ENCODE results near the gene EFCC1.
A peak's percentile ranks its signal among the peaks of the same experiment; 100 is the strongest.

Gene EFCC1, protein sequence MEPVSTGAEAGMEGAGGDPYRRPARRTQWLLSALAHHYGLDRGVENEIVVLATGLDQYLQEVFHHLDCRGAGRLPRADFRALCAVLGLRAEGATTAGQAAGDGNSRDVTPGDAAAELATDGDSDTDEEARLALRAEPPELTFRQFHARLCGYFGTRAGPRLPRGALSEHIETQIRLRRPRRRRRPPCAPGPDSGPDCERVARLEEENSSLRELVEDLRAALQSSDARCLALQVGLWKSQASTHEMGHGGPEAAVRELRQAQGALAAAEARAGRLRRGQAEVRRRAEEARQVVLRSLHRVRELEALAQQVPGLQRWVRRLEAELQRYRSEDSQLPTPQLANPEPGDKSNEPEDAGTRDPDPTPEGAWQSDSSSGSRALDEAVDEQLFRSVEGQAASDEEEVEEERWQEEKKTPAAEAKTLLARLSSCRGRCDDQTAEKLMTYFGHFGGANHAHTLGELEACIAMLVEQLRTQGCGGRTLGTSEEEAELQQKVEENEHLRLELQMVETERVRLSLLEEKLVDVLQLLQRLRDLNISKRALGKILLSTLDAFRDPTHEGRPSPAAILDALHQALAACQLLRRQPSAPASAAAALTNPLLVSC

DNA sequence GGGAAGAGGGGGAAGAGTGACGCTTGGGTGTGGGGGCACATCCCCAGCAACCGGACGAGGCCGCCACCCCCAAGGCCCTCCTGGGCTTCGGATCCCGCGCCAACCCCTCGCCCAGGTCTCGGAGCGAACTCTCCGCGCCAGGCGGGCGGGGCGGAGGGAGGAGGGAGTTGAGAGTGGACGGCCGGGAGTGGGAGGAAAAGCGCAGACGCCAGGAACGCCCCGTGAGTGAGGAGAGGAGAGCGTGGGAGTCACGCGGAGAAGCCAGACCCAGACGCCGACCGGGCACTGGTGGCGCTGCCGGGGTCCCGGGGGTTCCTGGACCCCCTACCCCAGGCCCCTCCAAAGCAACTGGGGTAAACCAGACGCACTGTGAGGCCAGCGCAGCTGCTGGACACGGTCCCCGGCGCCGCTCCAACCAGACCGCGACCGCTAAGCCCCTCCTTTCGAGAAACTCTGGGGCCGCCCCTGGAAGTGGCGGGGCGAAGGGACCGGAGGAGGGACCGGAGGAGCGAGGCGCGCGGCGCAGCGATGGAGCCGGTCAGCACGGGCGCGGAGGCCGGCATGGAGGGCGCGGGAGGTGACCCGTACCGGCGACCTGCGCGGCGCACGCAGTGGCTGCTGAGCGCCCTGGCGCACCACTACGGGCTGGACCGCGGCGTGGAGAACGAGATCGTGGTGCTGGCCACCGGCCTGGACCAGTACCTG is at the start of gene EFCC1:
EFCC1 (plus strand) TSS at position 204 of the 705 bp plus-strand sequence; CDS start at position 529, 325 bp downstream.
- no peak for DNase-seq

DNA sequence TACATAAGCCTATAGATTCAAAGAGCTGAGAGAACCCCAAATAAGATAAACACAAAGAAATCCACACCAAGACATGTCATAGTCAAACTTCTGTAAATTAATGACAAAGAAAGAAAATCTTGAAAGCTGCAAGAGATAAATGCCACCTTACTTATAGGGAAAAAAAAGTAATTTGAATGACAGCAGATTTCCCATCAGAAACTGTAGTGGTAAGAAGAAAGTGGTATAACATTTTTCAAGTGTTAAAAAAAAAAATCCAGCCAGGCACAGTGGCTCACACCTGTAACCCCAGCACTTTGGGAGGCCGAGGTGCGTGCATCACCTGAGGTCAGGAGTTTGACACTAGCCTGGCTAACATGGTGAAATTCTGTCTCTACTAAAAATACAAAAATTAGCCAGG is 44.7 kb upstream of the EFCC1 start:
- DNase-seq: no peak

DNA sequence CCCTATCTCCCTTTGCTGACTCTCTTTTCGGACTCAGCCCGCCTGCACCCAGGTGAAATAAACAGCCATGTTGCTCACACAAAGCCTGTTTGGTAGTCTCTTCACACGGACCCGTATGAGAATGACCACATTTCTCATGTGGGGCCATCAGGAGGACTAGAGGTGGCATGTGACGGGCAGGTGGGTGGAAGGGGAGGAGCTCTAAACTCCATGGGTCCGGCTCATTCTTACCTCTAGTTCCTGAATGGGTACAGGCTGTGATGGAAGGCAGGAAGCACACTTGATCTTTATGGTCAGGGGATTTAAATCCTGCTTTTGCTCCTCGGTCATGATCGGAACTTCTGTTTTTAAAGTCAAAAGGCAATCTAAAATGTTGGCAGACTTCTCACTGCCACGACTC is 35.8 kb upstream of the EFCC1 start:
- no peak for DNase-seq

DNA sequence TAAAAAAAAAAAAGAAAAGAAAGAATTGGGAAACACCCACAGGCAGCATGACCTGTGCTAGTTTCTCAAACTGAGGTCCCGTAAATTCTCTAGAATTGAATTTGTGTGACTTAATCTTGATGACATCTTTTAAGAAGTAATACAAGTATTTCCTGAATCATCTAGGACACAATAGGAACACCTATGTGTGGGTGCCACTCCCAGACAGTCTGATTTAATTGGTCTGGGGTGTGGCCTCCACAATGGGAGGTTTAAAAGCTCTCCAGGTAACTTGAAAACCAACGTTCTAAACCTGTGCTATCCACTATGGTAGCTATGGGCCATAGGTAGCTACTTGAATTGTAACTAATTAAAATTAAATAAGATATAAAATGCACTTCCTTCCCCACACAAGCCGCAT is 35.3 kb upstream of the EFCC1 start:
- no peak for DNase-seq

DNA sequence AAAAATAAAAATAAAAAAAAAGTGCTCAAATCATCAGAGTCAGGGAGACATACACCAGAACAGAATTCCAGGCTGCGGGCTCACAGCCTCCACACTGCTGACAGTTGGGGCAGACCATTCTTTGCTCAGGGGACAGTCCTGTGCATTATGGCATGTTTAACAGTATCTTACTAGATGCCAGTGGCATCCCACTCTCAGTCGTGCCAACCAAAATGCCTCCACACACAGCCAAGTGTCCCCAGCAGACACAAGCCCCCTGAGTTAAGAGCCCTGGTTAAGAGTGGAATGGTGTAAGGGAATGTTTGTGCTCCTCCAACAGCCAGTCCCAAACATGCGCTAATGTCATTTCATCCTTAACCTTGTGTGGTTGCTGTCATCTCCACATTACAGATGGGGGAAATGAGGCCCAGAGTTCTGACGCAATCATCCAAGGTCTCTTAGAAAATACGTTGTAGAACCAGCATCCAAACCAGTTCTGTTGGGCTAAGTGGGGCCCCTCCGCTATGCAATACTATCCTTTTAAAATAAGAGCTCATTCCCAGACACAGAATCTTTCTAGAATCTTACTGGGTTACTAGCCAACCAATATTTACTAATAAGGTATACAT is 33.3 kb upstream of the EFCC1 start:
- no peak for DNase-seq

DNA sequence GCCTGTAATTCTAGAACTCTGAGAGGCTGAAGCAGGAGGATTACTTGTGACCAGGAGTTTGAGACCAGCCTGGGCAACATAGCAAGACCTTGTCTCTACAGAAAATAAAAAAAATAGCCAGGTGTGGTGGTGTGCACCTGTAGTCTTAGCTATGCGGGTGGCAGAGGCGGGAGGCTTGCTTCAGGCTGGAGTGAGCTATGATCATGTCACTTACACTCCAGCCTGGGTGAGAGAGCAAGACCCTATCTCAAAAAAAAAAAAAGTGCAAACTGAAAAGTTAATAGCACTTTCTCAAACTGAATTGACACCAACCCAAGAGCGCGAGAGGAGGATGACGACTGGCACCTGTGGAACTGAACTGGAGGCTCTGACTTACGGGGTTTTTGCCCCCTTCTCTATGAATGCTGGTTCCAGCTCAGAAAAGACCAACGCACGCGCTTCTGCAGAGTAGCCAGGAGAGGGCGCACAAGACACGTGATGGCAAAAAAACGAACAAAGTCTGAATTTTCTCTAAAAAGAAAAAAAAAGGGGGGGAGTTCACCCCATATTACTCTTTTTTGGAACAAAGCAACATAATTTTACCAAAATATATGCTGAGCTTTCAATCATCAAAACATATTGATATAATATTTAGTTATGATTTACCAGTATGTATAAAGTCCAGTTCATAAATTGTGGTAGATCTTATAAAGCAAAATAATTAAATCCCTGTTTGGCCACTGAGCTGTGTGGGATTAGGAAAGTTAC is 30.9 kb upstream of the EFCC1 start:
- no peak for DNase-seq

DNA sequence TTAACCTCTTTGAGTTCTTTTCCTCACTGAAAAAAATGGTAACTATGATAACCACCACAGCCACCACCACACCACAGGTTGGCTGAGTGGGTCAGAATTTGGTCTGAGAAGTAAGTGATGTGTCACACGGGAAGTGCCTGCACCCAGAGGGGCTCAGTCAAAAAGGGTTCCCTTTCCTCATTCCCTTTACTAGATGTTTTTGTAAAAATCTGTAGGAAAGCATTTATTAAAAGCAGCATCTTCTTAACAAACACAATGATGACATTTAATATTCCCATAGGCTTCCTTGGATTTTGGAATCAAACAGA is 30.4 kb upstream of the EFCC1 start:
- DNase-seq: no peak

DNA sequence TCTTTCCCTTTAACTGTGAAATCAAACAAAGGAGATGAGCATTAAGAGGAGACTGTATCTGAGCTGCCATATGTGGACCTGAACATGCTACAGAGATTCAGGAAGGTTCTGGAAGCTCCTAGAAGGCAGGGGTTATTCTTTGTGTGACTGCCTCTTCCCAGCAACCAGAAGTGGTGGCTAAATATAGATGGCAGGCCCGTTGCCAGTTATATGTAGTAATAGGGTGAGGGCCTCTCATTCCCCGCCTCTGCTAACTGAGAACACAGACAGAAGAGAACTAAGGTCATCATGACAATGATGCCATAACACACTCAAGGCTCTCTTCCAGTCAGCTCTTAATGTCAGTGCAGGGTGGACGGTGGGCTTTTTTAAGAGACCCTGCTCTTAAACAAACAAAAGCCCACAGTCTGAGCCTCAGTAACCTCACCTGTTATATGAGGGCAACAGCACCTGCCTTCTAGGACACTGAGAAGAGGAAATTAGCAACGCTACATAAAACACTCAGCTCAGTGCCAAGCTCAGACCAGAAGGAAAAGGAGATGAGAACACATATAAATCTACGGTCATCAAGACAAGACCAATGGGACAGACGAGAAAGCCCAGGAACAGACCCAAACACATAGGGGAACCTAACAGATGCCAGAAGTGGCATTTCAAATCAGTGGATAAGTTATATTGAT is 29.5 kb upstream of the EFCC1 start:
- DNase-seq: no peak

DNA sequence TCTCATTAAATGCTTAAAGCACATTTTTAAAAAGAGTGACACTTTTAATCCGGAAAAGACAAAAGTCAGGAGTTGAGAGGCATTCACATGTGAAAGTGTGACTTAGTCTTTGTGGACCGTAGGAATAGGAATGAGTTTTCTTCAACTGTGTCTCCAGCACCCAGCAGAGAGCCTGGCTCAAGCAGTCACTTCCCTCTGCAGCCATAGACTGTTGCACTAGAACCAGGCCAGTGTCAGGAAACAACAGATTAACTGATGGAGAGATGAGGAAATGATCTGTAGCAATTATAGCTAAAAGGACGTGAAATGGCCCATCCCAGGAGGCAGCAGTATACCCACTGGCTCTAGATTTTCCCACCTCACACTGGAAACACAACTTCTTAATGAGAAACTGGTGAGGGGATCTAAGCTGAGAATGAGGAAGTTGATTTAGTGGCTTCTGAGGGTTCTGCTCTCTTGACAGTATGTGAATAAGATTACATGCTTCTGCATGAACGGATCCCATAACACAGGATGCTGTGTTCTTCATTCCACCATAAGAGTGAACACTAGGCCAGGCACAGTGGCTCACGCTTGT is 27.0 kb upstream of the EFCC1 start:
- peak; percentile 71 for DNase-seq

DNA sequence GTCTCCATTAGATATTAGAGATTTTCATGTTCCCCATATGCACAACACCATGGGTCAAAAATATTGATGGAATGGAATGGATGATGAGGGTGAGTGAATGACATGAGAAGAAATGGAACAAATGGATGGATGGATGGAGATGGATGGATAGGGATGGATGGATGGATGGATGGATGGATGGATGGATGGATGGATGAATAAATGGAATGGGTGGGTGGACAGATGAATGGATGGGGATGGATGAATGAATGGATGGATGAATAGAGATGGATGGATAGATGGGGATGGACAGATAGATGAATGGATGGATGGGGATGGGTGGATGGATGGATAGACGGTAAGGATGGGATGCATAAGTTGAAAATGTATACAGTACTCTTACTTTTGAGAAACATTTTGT is 25.8 kb upstream of the EFCC1 start:
- no peak for DNase-seq

DNA sequence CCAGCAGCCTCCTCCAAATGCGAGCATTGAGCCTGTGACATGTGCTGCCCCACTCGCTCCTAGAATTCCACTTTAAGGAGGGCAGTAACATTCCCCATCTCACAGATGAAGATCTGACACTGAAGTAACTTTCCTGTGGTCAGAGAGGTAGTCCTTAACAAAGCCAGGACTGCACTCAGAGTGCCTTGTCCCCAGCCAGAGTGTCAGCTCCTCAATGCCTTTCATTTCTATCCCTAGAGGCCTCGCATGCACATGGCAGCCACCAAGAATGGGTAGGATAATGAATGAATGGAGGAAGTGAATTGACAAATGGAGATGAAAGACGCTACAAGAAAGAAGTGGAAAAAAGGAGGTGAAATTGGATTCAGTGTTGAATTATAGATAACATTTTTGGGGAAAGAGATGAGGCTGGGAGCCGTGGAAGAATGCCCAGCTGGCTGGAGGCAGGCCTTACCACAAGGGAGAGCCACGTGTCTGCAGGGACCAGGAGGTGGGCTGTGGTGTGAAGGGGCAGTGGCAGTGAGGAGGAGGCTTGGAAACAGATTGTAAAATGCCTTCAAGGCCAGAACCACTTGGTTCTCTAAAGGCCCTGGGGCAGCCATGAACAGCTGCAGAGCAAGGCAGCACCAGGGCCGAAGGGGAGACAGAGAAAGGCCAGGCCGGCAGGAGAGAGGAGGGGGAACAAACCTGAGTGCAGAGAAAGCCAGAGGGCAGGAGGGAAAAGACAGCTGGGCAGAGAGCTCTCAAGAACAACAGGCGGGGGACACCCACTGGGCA is 17.6 kb upstream of the EFCC1 start:
- DNase-seq: no peak

DNA sequence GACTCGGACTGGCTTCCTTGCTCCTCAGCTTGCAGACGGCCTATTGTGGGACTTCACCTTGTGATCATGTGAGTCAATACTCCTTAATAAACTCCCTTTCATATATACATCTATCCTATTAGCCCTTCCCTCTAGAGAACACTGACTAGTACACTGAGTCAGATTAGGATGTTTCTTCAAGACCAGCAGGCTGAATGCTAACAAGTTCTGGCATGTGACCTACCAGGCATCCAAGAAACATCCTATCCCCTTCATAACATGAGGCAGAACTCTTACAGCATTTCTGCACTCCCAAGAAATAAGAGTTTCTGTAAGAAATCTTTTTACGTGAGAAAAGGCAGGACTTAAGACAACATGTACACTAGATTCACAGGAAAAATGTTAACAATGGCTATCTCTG is 16.5 kb upstream of the EFCC1 start:
- no peak for DNase-seq

DNA sequence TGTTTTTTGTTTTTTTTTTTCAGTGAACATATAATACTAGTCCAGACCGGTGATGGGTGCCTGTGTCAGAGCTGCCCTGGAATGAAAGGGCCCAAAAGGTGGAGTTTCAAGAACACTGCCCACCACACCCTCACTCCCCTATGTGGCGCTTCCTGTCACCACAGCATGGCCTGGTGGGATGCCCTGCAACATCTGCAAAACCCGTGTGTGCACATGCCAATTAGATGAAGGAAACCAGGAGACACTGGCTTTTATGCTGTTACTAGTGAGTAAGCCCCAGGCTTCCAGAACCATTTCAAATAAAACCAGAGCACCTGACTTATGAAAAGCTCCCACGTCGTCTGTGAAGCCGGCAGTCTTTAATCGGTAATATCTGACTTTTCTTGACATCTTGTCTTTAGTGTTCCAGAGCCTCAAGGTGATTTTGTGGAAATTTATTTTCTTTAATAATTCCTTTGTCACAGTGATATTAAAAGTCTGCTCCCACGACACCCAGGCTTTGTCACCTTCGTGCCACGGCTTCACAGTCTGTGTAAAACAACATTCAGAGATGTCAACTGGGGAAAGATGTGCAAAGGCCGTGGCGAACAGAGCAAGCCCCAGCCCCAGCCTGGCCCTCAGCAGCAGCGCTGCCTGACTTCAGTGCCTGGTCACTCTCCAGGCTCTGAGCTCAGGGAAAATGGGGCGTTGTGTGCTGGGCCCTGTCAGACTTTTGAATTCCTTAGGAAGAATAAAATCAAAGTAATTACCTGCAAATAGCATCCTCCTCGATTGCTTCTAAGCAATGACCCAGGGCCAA is 13.6 kb upstream of the EFCC1 start:
- no peak for DNase-seq

DNA sequence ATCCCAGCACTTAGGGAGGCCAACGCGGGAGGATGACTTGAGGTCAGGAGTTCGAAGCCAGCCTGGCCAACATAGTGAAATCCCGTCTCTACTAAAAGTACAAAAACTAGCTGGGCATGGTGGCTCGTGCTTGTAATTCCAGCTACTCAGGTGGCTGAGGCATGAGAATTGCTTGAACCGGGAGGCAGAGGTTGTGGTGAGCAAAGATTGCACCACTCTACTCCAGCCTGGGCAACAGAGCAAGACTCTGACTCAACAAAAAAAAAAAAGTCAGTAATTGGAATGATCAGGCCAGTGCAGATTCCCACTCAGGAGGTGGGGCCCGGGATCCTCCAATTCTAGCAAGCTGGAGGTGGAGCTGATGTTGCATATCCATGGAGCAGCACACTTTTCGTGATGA is 12.8 kb upstream of the EFCC1 start:
- no peak for DNase-seq

DNA sequence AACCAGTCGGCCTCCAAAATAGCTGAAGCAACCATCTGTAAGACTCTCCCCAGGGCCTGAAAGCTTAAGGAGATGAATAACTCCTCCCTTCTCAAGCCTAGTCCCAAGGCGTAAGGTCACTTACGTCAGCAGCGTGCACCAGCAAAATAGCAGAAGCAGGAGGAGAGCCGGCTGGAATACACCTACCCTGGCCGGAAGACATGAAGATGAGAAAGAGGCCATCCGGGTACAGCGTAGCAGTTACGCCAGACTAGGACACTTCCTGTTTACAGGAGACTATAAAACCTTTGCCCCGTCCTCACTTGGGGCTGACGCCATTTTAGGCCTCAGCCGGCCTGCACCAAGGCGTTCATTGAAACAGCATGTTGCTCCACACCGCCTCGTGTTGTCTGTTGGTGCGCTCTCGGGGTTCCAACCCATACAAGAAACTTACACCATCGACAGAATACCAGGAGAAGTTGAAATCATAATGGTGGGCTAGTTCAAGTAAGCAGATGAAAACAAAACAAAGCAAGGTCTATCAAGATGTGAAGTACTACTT is 9.7 kb upstream of the EFCC1 start:
- DNase-seq: peak; percentile 25

DNA sequence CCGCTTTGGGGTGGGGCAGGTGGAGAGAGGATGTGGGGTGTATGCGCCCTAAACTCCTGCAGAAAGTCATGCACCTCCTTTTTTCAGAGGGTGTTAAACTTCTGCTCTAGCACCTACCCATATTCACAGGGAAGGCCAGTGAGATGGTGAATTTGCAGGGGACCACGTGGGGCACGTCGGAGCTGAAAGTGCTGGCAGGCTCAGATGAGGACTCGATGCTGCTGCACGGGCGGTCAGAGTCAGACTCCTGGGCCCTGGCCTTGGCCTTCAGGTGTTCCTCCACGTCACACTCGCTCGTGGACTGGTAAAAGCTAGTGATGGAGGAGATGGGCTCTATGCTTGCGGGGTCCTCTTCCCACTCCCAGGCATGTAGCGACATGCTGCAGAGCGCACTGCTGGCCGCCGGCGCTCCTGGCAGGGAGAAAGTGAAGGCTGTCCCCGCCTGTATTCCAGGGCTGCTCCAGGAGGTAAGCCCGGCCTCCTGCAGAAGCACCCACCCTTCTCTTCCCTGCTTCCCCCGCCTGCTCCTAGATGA is 8.1 kb upstream of the EFCC1 start:
- DNase-seq: no peak

DNA sequence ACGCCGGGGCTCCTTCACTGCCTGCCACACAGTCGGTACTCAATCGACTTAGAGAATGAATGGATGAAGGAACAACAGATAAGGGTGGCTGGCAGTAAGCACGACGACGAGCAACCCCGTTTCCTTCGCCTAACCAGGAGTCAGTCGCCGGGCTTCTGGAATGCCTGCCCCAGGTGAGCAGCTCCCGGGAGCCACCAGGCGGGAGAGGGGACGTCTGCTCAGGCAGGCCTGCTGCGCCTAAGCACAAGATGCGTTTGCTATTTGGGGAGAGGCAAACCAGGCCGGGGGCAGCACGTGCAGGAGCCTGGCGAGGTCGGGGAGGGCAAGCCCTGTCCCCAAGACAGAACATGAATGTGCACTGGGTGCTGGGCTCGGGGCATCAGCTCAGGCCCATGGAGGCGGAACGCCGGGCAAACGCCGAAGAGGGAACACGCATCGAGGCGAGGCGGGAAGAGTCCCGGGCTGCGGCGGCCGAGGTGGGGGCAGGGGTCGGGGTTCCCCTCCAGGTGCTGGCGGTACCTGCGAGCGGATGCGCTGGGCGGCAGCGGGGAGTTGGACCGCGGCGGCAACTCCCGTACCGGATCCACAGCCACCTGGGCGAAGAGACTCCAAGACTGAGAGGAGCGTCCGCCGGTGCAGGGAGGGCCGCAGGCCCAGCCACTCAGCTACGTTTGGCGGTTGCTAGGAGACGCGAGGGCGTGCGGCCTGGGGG is 7.5 kb upstream of the EFCC1 start, which contains the start of gene CFAP92:
CFAP92 (minus strand) TSS at position 616 of the 712 bp plus-strand sequence. CDS start 772 bp downstream, outside the sequence.
- no peak for DNase-seq

DNA sequence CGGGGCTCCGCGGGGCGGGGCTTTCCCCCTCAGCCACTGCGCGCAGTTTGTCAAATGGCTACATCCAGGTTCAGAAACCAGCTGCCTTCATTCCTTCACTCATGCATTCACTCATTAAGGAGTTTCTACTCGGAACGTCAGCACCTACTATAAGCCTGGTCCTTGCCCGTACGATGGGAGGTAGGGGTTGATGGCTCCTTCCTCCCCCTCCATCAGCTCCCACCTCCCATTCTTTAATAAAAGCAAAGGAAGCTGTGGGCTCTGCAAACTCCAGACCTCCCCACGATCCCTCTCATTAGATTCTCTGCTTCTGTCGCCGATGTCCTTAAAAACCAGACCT is 7.0 kb upstream of the EFCC1 start:
- no peak for DNase-seq

Data from GF-D8 (cell line).